ENCODE results near the gene UVRAG.
"Not testable (repeated sequence)": the region's sequence is repeated elsewhere in the genome, so short reads cannot be mapped to it uniquely, and the experiment has no call there.

Gene UVRAG

DNA sequence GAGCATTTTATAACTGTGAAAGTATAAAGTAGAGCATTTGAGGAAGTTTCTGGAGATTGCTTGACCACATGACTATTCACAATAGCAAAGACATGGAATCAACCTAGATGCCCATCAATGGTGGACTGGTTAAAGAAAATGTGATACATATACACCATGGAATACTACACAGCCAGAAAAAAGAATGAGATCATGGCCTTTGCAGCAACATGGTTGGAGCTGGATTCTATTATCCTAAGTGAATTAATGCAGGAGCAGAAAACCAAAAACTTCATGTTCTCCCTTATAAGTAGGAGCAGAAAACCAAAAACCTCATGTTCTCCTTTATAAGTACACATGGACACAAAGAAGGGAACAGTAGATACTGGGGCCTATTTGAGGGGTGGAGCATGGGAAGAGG is 30.3 kb downstream of the UVRAG start:
- DNase-seq (ENCODE audit: low spot score): no peak

GRCh38 chr11:75849894-75850293 is 34.9 kb downstream of the UVRAG start:
- DNase-seq (ENCODE audit: low spot score): no peak

DNA sequence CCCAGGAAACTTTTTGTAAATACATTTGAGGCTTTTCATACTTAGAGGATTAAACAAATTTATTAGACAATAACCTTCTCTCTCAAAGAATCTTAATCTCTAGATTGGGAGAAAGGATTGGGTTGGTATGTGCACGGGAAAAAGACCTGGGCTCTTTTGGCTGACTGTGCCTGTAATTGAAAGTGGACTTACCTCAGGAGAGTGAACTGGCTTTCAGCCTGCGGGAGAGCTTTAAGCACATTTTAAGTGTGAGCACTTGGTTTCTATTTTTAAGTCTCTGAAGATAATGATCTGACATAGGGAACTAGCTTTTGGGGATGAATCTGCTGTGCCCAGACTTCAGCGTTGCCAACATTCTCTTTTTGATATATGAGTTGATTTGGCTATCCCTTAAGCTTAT is 35.8 kb downstream of the UVRAG start:
- no peak for DNase-seq (ENCODE audit: low spot score)

- DNase-seq (ENCODE audit: low spot score): no peak
Measured at GRCh38 chr11:75851203-75851602, 36.2 kb downstream of the UVRAG start.

DNA sequence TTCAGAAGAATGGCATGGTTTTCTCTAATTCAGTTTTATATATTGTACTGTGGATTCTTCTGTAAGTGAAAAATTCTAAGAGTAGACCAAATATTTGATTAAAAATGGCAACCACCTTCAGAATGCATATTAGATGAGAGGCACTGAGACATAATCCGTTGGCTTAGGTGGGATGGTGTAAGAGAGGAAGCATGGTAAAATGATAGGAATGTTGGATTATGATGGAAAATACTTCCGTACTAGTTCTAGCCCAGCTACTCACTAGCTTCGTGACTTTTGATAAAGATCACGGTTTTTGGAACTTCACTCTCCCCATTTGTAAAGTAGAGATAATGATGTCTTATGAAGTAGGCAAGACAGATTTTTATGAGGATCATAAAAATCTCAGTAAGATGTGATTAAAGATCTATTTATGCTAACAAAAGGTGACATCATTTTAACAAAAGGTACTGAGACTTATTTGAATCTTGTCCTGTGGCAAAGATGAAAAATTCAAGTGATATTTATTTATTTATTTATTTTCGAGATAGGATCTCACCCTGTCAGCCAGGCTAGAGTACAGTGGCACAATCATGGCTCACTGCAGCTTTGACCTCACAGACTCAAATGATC is 37.5 kb downstream of the UVRAG start:
- DNase-seq (ENCODE audit: low spot score): no peak

GRCh38 chr11:75853563-75853962 is 38.6 kb downstream of the UVRAG start:
- not testable (repeated sequence) for DNase-seq (ENCODE audit: low spot score)

- no peak for DNase-seq (ENCODE audit: low spot score)
Measured at GRCh38 chr11:75853971-75854370, 39.0 kb downstream of the UVRAG start.

DNA sequence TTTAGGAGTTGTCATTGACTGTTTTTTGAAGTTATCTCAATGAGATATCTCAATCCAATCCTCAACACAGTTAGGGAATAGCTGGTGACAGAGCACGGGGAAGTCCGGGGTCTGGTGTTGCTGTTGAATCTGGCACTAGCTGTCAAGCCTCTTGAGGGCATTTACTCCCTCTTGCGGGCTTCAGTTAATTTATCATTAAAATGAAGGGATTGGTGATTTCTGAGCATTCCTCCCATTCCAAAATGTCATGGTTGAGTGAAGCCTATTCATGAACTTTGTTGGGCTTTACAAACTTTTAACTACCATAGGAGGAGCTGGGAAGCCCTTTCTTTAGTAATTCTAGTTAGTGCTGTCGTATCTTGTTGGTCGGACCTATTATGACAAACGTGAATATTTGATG is 40.2 kb downstream of the UVRAG start:
- no peak for DNase-seq (ENCODE audit: low spot score)

- DNase-seq (ENCODE audit: low spot score): no peak
Measured at GRCh38 chr11:75856912-75857311, 41.9 kb downstream of the UVRAG start.

- no peak for DNase-seq (ENCODE audit: low spot score)
Measured at GRCh38 chr11:75858042-75858441, 43.0 kb downstream of the UVRAG start.

GRCh38 chr11:75858613-75859012 is 43.6 kb downstream of the UVRAG start:
- DNase-seq (ENCODE audit: low spot score): no peak

DNA sequence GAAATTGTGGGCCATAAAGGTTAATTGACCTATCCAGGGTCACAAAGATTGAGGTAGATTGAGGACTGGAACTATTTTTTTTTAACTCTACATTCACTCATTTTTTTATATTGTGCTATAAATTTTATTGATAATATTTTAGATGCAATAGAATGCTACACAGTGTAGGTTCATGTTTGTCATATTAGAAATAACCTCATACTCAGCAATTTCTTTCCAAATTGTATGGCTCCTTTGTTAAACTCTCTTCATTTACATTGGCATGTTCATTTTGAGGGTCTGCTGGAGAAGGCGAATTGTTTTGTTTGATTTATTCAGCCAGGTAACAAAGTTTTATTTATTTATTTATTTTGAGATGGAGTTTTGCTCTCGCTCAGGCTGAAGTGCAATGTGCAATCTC is 44.6 kb downstream of the UVRAG start:
- DNase-seq (ENCODE audit: low spot score): no peak

- DNase-seq (ENCODE audit: low spot score): no peak
Measured at GRCh38 chr11:75862437-75862836, 47.4 kb downstream of the UVRAG start.

GRCh38 chr11:75867778-75868374 is 52.9 kb downstream of the UVRAG start:
- peak; percentile 78 for DNase-seq (ENCODE audit: low spot score)

DNA sequence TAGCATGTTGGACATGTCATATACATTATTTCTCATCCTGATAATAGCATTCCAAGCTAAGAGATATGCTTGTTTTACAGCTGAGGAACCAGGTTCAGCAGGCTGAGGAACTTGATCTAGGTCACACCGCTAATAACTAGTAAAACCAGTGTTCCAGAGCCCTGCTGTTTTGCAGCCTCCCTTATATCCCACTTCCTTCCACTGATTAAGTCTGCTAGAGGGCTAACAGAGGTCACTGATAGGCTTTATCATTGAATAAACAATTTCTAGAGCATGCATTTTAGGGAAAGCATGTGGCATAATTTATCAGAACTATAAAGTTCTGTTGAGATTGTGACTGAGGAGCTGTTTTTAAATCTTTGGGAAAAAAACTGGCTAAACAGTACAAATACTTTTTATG is 54.0 kb downstream of the UVRAG start:
- DNase-seq (ENCODE audit: low spot score): no peak

DNA sequence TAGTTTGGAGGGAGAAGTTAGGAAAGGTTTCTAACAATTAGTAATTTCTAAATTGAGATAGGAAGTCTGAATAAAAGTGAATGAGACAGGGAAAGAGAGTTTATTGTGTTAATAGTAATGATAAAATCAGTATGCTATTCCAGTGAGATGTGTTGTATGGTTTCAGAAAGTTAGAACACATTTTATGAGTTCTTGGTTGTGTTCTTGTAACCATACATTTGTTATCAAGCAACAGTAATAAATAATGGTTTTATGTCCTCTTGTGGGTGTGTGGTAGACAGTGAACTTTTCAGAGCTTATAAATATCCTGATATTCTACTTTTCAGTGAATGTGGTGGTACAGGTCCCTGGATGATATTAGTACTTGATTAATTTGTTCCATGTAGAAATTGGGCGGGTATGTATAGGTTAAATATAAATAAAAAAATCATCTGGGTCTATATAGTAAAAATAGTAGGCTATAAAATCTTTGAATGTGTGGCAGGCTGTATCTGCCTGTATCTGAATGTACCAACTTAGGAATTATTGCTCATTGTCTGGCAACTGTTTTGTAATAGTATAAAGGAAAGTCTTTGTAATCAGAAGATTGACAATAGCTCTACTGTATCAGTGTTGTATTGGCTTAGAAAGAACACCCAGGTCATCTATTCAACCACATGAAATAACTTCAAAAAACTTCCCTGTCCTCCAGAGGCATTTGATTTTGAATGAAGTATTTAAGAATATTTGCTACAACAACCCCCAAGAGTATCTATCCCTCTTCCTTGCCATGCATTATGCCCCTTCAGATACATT is 54.8 kb downstream of the UVRAG start:
- no peak for DNase-seq (ENCODE audit: low spot score)

DNA sequence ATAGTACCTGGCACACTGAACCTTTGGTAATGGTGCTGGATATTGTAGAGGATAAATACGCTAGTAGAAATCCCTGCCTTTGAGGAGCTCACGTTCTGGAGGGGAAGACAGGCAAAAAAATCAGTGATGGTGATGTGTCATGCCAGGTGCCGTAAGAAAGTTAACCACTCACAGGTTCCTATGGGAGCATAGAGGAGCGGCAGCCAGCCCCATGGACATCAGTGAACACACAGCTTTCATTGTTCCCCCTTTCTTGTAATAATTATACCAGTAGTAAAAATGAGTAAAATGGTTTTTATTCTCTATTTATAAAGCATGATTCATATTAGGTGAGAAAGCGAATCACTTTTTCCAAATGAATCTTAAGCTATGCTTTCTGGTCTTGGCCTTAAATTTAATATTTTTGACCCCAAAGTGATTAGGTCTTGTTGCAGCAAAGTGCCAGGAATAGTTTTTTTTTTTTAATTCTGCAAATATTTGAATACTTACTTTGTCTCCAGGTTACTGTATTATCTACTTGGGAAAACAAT is 57.9 kb downstream of the UVRAG start:
- no peak for DNase-seq (ENCODE audit: low spot score)

GRCh38 chr11:75873417-75874221 is 58.6 kb downstream of the UVRAG start:
- DNase-seq (ENCODE audit: low spot score): no peak

DNA sequence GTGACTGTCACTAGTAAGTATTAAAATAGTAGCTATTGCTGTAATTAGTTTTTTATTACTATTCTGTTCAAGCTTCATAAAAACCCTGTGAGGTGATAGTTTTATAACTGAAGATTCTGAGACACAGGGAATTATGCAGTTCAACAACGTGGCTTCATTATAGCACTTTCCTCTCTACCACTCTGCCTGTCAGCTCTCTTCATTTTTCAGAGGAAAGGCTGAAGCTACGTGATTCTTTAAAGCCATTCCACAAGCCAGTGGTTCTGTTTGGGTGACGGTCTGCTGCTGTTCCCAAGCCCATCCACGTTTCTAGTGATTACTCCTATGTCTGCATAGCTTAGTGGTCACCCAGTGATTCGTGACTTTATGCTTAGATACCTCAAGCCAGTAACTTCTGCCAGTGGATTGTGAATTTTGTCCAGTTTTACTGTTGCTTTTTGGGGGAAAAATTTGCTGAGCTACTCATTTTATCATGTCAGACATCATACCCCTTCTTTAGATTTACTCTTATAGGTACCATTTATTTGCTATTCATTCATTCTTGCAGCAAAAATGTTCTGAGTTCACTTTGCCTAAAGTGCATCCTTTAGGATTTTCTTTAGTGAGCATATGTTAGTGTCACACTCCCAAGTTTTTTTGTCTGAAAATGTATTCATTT is 59.8 kb downstream of the UVRAG start:
- no peak for DNase-seq (ENCODE audit: low spot score)

DNA sequence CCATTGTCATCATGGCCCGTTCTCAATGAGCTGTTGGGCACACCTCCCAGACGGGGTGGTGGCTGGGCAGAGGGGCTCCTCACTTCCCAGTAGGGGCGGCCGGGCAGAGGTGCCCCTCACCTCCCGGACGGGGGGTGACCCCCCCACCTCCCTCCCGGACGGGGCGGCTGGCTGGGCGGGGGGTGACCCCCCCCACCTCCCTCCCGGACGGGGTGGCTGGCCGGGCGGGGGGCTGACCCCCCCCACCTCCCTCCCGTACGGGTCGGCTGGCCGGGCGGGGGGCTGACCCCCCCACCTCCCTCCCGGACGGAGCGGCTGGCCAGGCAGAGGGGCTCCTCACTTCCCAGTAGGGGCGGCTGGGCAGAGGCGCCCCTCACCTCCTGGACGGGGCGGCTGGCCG is 62.3 kb downstream of the UVRAG start:
- DNase-seq (ENCODE audit: low spot score): not testable (repeated sequence)

DNA sequence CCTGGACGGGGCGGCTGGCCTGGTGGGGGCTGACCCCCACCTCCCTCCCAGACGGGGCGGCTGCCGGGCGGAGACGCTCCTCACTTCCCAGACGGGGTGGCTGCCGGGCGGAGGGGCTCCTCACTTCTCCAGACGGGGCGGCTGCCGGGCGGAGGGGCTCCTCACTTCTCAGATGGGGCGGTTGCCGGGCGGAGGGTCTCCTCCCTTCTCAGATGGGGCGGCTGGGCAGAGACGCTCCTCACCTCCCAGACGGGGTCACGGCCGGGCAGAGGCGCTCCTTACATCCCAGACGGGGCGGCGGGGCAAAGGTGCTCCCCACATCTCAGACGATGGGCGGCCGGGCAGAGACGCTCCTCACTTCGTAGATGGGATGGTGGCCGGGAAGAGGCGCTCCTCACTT is 62.9 kb downstream of the UVRAG start:
- not testable (repeated sequence) for DNase-seq (ENCODE audit: low spot score)

GRCh38 chr11:75878933-75879332 is 63.9 kb downstream of the UVRAG start:
- no peak for DNase-seq (ENCODE audit: low spot score)
